Activated T-helper 2 cell treated with anti-CD3 and anti-CD28 coated beads, Interferon-gamma antibody, Interleukin-2, Interleukin-4, amounts not matched to agents 10 μg/mL and 5 μg/mL and 100 μg/mL, durations not matched to agents 14 hours and 24 hours and 36 hours (primary cell): ENCODE data around the gene XRCC1. TPM values are rescaled to one million over a fixed set of nuclear protein-coding genes. Genes with fewer than 3 reads are reported as not detected.
"Not testable (repeated sequence)": the region's sequence is repeated elsewhere in the genome, so short reads cannot be mapped to it uniquely, and the experiment has no call there.

Experiments used
- DNase-seq: peaks from one replicate; pipeline ENCODE4 v3.0.0; 2021; ENCODE audit warnings: low spot score
- H3K27ac Mint-ChIP-seq: one replicate; pipeline ENCODE4 v1.8.0; 2021; ENCODE audit warnings: mixed read lengths
- H3K27me3 Mint-ChIP-seq: one replicate; pipeline ENCODE4 v1.8.0; 2021; ENCODE audit warnings: low read depth, mixed read lengths
- H3K36me3 Mint-ChIP-seq: one replicate; pipeline ENCODE4 v1.8.0; 2021; ENCODE audit warnings: low read depth, mixed read lengths
- H3K4me1 Mint-ChIP-seq: one replicate; pipeline ENCODE4 v1.8.0; 2021; ENCODE audit warnings: low read depth, mixed read lengths
- H3K4me3 Mint-ChIP-seq: one replicate; pipeline ENCODE4 v1.8.0; 2021; ENCODE audit warnings: low read depth, mild to moderate bottlenecking, moderate library complexity, mixed read lengths
- H3K9me3 Mint-ChIP-seq: one replicate; pipeline ENCODE4 v1.8.0; 2021; ENCODE audit warnings: mixed read lengths
- intact Hi-C: fragments of 100-400 bp; cut with micrococcal nuclease; formaldehyde crosslinking; loops from one replicate; pipeline ENCODE4 v1.15.1; 2023
- total RNA-seq: library from RNA; stranded (reverse); gene quantifications from 2 replicates; pipeline ENCODE4 v1.2.3, GENCODE V29; 2022

The XRCC1 gene
- total RNA-seq, 1 donor from 2014 or later, result 27.3 TPM

DNA sequence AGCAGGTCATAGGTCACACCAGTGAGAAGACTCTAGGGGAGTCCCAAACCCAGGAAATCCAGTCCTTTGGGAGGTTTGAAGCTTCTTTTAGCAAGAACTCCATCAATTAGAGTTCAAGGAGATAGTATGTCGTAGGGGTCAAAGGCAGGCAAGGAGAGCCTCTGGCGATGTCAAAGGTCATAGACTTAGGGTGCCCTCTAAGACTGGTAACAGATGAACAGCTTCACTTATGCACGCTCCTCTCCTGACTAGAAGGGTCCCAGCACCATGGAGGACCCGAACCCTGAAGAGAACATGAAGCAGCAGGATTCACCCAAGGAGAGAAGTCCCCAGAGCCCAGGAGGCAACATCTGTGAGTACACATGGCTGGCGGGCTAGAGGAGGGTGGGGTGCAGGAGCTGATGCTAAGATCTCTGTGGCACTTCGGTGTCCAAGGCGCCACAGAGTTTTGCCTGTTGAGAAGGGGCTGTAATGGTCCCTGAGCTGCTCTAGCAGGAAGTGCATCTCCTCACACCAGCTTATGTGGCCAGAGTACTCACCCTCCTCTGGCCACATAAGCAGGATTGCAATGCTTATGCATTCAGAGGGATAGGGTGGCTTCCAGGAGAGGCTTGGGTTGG is 21.6 kb upstream of the XRCC1 start:
- H3K27ac Mint-ChIP-seq, result peak overlapping the region; percentile 91
- no peak for DNase-seq
- peaks cover 49% of the 10 kb centered on the region for H3K36me3 Mint-ChIP-seq
- intact Hi-C loops, result loop anchor here (1.0 to 10.0 kb wide), 9 partner anchors 17 to 188 kb away; partner anchors contain the start of genes KCNN4, PHLDB3, PINLYP and XRCC1
- peaks cover 27% of the 10 kb centered on the region for H3K4me1 Mint-ChIP-seq
- no peaks in the 10 kb centered on the region for H3K27me3 Mint-ChIP-seq
- H3K9me3 Mint-ChIP-seq, result no peaks in the 10 kb centered on the region
- peak overlapping the region; percentile 91 for H3K4me3 Mint-ChIP-seq

DNA sequence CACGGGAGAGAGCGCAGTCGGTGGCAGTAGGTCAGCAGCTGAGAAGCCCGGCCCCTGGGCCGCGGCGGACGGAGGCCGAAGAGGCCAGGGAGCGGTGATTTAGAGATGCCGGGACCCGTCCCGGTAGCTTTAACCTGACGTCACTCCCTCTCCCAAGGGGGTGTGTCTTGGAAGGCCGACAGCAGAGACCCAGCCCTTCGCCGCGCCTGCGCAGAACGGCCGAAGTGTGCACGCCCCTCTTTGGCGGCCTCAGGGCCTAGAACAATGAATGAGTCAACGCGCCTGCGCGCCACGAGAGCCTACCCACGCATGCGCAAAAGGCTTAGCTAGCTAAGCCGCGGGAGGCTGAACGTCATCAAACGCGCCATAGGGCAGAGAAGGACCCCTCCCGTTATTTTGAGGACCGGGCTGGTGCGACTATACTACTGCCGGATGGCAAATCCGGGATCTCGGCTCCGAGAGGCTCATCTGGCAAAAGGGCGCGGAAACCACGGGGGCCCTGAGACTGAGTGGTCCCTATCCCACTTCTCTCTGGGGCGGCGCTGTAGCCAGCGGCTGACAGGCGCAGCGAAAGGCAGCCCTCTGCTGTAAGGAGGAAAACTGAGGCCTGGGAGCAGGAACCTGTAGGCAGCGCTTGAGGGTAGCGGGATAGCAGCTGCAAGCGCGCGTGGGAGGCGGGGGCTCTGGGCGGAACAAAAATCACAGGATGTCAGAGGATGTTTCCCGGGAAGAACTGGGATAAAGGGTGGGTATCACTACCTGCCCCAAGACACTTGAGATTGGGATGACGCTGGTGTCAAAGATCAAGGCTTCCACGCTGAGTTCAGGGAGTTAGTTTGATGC is 20.9 kb upstream of the XRCC1 start, which contains the start of the genes IRGQ and ZNF576:
TSS of gene IRGQ (minus strand) at position 136 of the 843 bp plus-strand sequence. CDS start 796 bp downstream, outside the sequence.
TSS of gene ZNF576 (plus strand) at position 597 of the 843 bp plus-strand sequence. CDS start 514 bp downstream, outside the sequence.
- Mint-ChIP-seq H3K4me1 (peaks cover 27% of the 10 kb centered on the region), H3K4me3 (peak within 1 kb of the TSS; percentile 91), H3K36me3 (peaks cover 46% of the 10 kb centered on the region), H3K27ac (peak within 1 kb of the TSS; percentile 91), H3K9me3 (no peaks in the 10 kb centered on the region), H3K27me3 (no peaks in the 10 kb centered on the region)
- DNase-seq, result peak; percentile 100
- intact Hi-C loops, result loop anchor here (1.0 to 10.0 kb wide), 11 partner anchors 16 to 189 kb away; partner anchors contain the start of genes KCNN4, PHLDB3, PINLYP and XRCC1

DNA sequence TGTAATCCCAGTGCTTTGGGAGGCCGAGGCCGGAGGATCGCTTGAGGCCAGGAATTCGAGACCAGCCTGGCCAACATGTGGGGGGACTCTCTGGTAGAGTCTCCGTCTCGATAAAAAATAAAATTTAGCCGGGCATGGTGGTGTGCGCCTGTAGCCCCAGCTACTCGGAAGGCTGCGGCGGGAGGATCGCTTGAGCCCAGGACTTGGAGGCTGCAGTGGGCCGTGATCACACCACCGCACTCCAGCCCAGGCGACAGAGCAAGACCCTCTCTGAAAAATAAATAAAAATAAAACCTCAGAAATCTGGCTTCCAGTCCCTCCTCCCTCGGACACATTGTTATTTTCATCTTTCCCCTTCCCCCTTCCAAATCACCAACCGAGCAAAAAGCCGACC is 20.3 kb upstream of the XRCC1 start:
- Mint-ChIP-seq H3K27ac (peak overlapping the region; percentile 91), H3K27me3 (no peaks in the 10 kb centered on the region), H3K36me3 (peaks cover 48% of the 10 kb centered on the region), H3K9me3 (no peaks in the 10 kb centered on the region), H3K4me3 (peak overlapping the region; percentile 91), H3K4me1 (peaks cover 27% of the 10 kb centered on the region)
- DNase-seq, result no peak
- intact Hi-C loops, result loop anchor here (2.0 to 10.0 kb wide), 4 partner anchors 41 to 189 kb away; partner anchors contain the start of gene KCNN4

DNA sequence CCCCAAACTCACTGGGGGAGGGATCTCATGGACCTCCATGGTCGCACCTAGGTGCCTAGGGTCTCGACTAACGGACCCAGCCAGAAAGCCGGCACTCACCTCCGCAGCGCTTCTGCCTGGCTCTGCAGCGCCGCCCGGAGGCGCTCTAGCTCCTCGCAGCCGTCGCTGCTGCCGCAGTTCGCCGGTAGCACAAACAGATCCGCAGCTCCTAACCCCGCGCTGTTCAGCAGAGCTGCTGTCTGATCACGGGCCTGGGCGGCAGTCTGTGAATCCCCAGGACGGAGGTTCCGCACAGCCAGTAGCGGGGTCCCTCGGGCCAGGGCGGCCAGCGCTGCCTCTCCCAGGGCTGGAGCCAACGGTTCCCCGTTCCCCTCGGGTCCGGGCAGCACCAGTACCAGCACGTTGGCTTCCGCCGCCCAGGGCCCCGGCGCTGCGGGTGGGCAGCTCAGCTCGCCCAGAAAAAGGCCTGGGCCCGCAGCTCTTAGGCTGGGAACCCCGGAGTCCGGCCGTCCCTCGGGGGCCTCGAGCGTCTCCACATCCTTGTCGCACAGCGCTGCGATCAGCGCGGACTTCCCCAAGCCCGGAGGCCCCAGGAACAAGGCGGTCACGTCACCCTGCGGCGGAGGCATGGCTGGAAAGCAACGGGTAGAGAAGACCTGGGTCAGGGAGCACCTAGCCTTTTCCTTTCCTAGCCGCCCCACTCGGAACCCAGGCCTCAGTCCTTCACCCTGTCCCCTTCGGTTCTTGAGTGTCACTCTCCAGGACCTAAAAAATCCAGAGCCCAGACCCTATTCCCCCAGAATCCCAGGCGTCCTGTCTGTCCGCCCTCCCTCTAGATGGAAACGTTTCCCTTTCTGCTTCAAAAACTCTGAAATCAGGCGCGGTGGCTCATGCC is 19.6 kb upstream of the XRCC1 start:
- no peaks in the 10 kb centered on the region for H3K27me3 Mint-ChIP-seq
- intact Hi-C loops, result loop anchor here (2.0 to 10.0 kb wide), 4 partner anchors 40 to 190 kb away; partner anchors contain the start of gene KCNN4
- peaks cover 27% of the 10 kb centered on the region for H3K4me1 Mint-ChIP-seq

GRCh38 chr19:43594081-43594697 is 18.9 kb upstream of the XRCC1 start:
- Mint-ChIP-seq H3K9me3 (no peaks in the 10 kb centered on the region), H3K4me3 (peak overlapping the region; percentile 91), H3K36me3 (peaks cover 41% of the 10 kb centered on the region), H3K27me3 (no peaks in the 10 kb centered on the region), H3K27ac (peak overlapping the region; percentile 34), H3K4me1 (peaks cover 28% of the 10 kb centered on the region)
- no peak for DNase-seq
- intact Hi-C loops, result loop anchor here (2.0 to 10.0 kb wide), 3 partner anchors 39 to 191 kb away; partner anchors contain the start of gene KCNN4

More for the DNA sequence above, 19.6 kb upstream of the XRCC1 start:
- peak overlapping the region; percentile 91 for H3K27ac Mint-ChIP-seq
- peak overlapping the region; percentile 91 for H3K4me3 Mint-ChIP-seq
- H3K36me3 Mint-ChIP-seq, result peaks cover 48% of the 10 kb centered on the region
- H3K9me3 Mint-ChIP-seq, result no peaks in the 10 kb centered on the region
- DNase-seq, result peak; percentile 74

DNA sequence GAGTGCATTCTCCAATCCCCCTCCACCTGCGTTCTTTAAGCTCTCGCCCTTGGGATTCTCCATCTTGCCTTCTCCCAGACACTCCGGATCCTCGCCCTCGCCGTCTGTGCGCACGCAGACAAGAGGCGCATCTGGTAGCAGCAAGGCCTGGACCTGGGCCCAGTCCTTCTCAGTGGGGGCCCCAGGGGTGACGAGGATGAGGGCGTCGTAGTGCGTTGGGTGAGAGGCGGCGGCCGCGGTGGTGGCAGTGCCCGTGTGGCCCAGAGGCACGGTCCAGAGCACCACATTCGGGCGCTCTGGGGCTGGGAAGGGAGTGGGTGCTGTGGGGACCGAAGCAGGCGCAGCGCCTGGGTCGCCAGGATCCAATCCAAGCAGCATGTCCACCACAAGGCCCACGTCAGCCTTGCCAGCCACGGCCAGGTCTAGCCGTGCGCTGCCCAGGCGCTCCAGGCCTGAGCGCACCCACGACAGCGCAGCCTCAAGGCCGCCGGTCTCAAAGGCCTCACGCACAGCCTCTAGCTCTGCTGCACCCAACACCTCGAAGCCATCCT is 17.5 kb upstream of the XRCC1 start:
- intact Hi-C loops, result loop anchor here (10.0 kb wide), 1 partner anchor 192 kb away; the partner anchor contains the start of gene KCNN4
- Mint-ChIP-seq H3K36me3 (peaks cover 37% of the 10 kb centered on the region), H3K27ac (no peak overlapping the region), H3K4me1 (peaks cover 22% of the 10 kb centered on the region), H3K27me3 (no peaks in the 10 kb centered on the region), H3K9me3 (no peaks in the 10 kb centered on the region), H3K4me3 (peak overlapping the region; percentile 66)
- DNase-seq, result no peak

DNA sequence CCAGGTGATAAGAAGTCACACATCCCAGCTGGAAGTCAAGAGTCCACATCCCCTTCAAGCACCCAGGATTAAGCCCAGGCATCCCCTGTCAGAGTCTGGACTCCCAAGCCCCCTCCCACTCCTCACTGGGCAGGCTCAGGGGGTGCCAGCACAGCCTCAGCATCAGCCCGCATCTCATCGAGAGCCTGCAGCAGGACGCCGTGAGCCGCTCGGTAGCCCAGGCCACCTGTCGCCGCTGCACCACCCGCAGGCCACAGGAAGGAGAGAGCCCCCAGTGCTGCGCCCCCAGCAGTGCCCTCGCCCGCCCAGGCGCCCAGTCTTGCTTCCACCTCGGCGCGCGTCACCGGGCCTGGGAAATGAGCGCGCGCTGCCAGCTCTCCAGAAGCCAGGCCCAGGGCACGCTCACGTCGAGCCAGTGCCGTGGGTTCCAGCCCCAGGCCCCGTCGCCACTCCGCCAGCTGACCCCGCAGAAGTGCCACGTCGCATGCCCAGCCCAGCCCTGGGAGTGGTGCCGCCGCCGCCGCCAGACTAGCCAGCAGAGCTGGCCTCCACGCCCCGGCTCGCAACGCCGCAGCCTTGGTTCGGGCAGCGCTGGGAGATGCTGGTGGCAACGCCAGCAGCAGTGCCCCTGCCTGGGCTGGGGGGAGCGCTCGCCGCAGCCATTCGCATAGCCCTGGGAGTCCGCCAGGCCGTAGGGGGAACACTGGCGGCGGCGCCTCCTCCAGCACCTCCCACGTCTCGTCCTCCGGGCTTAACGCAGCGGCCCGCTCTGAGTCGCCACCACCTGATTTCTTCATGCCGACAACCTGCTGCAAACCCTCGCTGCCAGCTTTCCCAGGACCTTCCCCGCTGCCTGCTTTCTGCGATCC is 16.8 kb upstream of the XRCC1 start:
- H3K27me3 Mint-ChIP-seq, result no peaks in the 10 kb centered on the region
- peaks cover 15% of the 10 kb centered on the region for H3K4me1 Mint-ChIP-seq
- no peak for DNase-seq
- no peaks in the 10 kb centered on the region for H3K9me3 Mint-ChIP-seq
- H3K27ac Mint-ChIP-seq, result no peak overlapping the region
- intact Hi-C loops, result loop anchor here (10.0 kb wide), 1 partner anchor 193 kb away; the partner anchor contains the start of gene KCNN4
- peaks cover 32% of the 10 kb centered on the region for H3K36me3 Mint-ChIP-seq
- H3K4me3 Mint-ChIP-seq, result no peak overlapping the region

DNA sequence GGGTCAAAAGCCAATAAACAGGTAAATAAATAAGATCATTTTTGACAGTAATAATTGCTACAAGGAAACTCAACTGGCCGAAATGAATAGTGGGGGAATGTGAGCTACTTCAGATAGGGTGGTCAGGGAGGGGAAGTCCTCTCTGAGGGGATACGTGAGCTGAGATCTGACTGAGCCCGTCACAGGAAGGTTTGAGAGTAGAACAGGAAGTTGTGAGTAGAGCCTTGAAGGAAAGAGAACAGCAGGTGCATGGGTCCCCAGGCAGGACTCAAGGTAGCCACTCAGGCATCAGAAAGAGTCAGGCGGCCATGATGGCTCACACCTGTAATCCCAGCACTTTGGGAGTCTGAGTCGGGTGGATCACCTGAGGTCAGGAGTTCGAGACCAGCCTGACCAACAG is 14.4 kb upstream of the XRCC1 start:
- intact Hi-C loops, result loop anchor here (10.0 kb wide), 1 partner anchor 195 kb away; the partner anchor contains the start of gene KCNN4
- no peak for DNase-seq
- no peaks in the 10 kb centered on the region for H3K27me3 Mint-ChIP-seq
- no peak overlapping the region for H3K4me3 Mint-ChIP-seq
- H3K4me1 Mint-ChIP-seq, result peaks cover 10% of the 10 kb centered on the region
- peaks cover 38% of the 10 kb centered on the region for H3K36me3 Mint-ChIP-seq
- H3K9me3 Mint-ChIP-seq, result no peaks in the 10 kb centered on the region
- H3K27ac Mint-ChIP-seq, result no peak overlapping the region

GRCh38 chr19:43589277-43589676 is 13.9 kb upstream of the XRCC1 start:
- H3K27me3 Mint-ChIP-seq, result no peaks in the 10 kb centered on the region
- no peak for DNase-seq
- peaks cover 11% of the 10 kb centered on the region for H3K4me1 Mint-ChIP-seq
- H3K27ac Mint-ChIP-seq, result no peak overlapping the region
- H3K36me3 Mint-ChIP-seq, result peaks cover 37% of the 10 kb centered on the region
- intact Hi-C loops, result no loop called here
- no peak overlapping the region for H3K4me3 Mint-ChIP-seq
- no peaks in the 10 kb centered on the region for H3K9me3 Mint-ChIP-seq

DNA sequence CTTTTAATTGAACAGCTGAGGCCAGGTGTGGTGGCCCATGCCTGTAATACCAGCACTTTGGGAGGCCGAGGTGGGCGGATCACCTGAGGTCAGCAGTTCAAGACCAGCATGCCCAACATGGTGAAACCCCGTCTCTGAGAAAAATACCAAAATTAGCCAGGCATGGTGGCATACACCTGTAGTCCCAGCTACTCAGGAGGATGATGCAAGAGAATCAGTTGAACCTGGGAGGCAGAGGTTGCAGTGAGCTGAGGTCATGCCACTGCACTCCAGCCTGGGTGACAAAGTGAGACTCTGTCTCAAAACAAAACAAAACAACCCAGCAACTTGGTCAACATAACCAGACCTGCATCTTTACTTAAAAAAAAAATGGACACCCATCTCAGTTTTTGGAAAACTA is 11.7 kb upstream of the XRCC1 start:
- intact Hi-C loops, H3K4me3 Mint-ChIP-seq, DNase-seq, H3K9me3 Mint-ChIP-seq, H3K4me1 Mint-ChIP-seq, H3K27me3 Mint-ChIP-seq, H3K27ac Mint-ChIP-seq: not testable (repeated sequence)
- peaks cover 27% of the 10 kb centered on the region for H3K36me3 Mint-ChIP-seq

DNA sequence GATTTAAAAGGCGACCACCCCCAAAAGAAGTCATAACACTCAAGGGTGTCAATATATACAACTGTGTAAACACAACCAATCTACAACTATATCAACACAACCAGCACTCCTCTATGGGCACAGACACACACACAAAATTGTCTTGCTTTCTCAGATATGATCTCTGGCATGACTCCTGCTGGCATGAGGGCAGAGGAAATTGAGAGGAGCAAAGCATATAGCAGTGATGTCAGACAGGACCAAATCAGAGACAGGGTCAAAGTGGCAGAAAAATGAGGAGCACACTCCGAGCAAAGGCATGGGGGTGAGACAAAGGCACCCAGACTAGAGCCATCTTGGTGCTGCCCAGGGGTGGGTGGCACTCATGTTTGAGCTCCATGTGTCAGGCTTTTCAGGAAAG is 11.0 kb upstream of the XRCC1 start:
- H3K4me3 Mint-ChIP-seq, result no peak overlapping the region
- no peaks in the 10 kb centered on the region for H3K9me3 Mint-ChIP-seq
- peaks cover 27% of the 10 kb centered on the region for H3K36me3 Mint-ChIP-seq
- no peak for DNase-seq
- intact Hi-C loops, result no loop called here
- no peak overlapping the region for H3K27ac Mint-ChIP-seq
- no peaks in the 10 kb centered on the region for H3K27me3 Mint-ChIP-seq
- H3K4me1 Mint-ChIP-seq, result peaks cover 10% of the 10 kb centered on the region
